C4-2B (cell line): ENCODE results near the gene SYPL2.

Experiments used
- ZFX ChIP-seq: fragments of 450-650 bp; IDR thresholded peaks from 2 replicates; pipeline ENCODE4 v1.6.1; 2017
- TF ChIP-seq, protein P1 (sequence below): fragments of 450-650 bp; conservative IDR thresholded peaks from 2 replicates; pipeline ENCODE4 v1.5.1; 2017; ENCODE audit warnings: mild to moderate bottlenecking

- no peak for TF ChIP-seq ZFX
- TF ChIP-seq, protein P1, sequence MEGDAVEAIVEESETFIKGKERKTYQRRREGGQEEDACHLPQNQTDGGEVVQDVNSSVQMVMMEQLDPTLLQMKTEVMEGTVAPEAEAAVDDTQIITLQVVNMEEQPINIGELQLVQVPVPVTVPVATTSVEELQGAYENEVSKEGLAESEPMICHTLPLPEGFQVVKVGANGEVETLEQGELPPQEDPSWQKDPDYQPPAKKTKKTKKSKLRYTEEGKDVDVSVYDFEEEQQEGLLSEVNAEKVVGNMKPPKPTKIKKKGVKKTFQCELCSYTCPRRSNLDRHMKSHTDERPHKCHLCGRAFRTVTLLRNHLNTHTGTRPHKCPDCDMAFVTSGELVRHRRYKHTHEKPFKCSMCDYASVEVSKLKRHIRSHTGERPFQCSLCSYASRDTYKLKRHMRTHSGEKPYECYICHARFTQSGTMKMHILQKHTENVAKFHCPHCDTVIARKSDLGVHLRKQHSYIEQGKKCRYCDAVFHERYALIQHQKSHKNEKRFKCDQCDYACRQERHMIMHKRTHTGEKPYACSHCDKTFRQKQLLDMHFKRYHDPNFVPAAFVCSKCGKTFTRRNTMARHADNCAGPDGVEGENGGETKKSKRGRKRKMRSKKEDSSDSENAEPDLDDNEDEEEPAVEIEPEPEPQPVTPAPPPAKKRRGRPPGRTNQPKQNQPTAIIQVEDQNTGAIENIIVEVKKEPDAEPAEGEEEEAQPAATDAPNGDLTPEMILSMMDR: no peak
Observed at GRCh38 chr1:109504974-109505373, 38.6 kb downstream of the SYPL2 start.
